Stimulated activated CD8-positive, alpha-beta memory T cell treated with anti-CD3 and anti-CD28 coated beads, Interleukin-7, amount 100 ng/mL, for 4 hours (primary cell): ENCODE results near the gene DIAPH2.

ENCODE experiments used
- DNase-seq, 2 donors: peaks; one replicate each; pipeline ENCODE4 v3.0.0-alpha.2; 2020; ENCODE audit warnings: low read depth in 2 of 2

Gene DIAPH2

GRCh38 chrX:97308171-97308570 lies 623.5 kb downstream of the DIAPH2 start:
- no peak for DNase-seq

DNA sequence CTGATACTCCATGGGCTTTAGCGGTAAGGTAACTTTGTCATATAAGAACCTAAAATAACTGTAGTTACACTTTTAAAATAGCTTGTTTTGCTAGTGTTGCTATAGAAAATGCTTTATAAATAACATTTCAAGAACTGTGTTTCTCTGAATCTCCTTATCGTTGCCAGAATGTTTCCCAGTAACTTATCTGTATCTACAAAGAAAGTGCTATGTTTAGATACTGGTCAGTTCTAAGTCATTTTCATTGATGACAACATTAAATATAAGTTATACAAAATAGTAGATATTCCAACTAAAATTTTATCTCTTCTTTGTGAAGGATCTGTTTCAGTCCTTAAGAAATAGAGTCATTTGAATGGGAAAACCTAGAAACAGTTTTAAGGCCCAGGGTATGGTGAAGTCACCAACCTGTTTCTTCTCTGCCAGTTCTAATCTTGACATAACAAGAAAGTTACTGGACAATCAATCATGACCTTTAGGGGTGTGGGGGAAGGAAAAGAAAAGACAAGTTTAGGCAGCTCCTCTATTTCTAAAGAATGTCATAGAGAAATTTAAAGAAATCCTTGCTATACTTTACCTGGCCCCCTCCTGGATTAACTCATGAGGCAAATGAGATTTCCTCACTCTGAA lies 625.0 kb downstream of the DIAPH2 start:
- DNase-seq: no peak

DNA sequence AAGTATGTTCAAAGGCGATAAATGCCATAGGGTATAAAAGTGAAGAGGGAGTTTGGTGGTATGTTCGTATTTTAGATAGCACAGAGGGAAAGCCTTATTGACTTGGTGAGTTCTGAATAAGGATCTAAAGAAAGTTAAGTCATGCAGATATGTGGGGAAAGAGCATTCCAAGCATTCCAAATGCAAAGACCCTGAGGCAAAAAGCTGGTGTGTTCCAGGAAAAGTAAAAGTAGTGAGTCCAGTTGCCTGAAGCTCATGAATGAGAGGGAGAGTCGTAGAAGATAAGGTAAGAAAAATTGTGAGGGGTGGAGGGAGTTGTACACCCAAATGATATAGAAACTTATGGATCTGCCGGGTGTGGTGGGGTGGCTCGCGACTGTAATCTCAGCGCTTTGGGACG lies 625.7 kb downstream of the DIAPH2 start:
- DNase-seq: no peak

GRCh38 chrX:97311066-97311778 lies 626.6 kb downstream of the DIAPH2 start:
- no peak for DNase-seq

DNA sequence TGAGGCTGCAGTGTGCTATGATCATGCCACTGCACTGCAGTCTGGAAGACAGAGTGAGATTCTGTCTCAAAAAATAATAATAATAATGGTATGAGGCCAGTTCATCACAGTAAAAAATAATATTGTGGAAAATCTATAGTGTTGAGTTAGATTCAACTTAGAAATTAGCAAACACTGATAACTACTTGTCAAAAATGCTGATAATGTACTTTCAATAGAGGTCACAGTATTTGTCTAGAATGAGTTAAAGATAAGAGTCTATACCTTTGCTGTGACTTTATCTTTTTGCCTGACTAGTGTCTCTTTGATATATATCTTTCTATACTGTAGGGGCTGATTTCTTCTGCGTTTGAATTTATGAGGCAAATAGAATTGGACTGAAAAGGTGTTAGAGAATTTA lies 629.7 kb downstream of the DIAPH2 start:
- no peak for DNase-seq

DNA sequence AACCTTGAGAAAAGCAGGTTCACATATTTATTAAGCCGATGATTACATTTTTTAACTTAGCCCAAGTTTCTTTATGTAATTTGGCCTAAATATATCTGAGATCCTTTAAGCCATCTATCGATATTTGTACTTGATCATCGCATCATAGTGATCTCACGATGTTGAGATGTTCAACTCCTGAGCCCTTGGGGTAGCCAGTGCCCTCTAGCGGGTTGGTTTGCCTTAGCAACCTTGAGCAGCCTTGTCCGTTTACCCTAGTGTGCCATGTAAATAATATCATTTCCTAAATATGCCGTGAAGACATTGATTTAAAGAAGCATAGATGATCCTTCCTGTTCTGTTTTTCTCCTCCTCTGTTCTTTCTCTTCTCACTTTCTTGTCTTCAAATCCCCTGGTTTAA lies 631.3 kb downstream of the DIAPH2 start:
- no peak for DNase-seq

GRCh38 chrX:97320305-97320704 lies 635.7 kb downstream of the DIAPH2 start:
- DNase-seq: no peak

DNA sequence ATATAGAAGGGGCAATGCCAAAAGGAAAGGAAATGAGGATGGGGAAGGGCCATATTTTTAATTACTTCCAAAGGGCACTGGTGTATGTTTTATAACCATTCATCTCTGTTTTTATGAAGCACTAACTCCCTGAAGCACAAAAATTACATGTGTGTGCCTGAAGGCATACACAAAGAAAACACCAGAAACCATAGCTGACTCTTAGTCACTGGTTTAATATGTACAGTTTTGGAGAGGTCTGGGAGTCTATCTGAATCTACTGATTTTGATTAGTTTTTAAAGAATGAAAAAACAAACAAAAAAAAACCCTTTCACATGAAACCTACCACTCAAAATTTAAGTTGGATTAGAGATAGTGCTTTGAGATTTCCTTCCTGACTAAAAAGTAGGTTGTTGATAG lies 637.8 kb downstream of the DIAPH2 start:
- DNase-seq: no peak

GRCh38 chrX:97326456-97326855 lies 641.8 kb downstream of the DIAPH2 start:
- no peak for DNase-seq

DNA sequence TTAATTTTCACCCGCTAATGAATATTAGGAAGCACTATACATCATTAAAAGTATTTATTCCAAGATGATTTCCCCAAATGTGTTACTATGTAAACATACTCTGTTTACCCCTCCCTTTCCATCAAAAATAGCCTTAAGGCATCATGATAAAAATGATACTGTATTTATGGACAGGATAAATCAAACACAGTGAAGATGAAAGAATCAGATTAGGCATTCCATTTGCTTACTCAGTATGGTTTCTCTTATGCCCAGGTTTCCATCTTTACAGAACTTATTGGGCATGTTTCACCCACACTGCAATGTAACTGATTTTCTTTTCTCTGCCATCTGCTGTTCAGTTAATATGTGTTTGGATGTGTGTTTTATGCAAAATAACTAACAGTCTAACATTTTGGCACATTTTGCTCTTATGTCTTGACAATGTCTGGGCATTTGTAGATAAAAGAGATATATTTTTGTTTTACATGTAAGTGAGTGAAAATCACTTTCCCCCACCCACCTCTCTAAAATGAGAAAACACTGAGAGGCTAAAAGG lies 644.3 kb downstream of the DIAPH2 start:
- no peak for DNase-seq

GRCh38 chrX:97330151-97330550 lies 645.5 kb downstream of the DIAPH2 start:
- no peak for DNase-seq

DNA sequence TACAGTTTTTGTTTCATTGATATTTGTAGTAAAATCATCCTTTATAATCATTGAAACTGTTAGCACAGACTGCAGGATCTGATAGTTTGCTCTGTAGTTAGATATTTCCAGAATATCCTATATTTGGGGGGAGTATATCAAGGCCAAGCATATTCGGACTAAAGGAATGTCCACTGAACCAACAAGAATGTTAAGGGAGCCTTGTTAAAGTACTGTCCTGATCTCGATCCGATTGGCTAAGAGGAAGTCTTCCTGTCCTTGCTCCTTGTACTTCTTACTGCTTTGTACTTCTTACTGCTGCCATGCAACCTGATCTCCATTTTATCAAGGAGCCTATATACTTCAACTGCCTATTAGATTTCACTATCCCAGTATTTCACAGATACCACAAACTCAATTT lies 648.3 kb downstream of the DIAPH2 start:
- no peak for DNase-seq

DNA sequence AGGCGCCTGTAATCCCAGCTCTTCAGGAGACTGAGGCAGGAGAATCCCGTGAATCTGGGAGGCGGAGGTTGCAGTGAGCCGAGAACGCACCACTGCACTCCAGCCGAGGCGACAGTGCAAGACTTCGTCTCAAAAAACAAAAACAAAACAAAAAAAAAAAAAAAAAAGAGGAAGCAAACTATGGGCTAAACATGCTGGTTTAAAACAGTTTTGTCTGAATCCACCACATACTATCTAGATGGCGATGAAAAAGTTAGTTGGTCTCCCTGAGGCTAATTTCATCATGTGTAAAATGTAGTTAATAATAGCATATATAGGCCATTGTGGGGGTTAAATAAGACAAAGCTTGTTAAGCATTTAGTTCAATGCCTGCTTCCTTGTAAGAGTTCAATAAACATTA lies 650.2 kb downstream of the DIAPH2 start:
- no peak for DNase-seq

GRCh38 chrX:97344724-97345123 lies 660.1 kb downstream of the DIAPH2 start:
- no peak for DNase-seq

DNA sequence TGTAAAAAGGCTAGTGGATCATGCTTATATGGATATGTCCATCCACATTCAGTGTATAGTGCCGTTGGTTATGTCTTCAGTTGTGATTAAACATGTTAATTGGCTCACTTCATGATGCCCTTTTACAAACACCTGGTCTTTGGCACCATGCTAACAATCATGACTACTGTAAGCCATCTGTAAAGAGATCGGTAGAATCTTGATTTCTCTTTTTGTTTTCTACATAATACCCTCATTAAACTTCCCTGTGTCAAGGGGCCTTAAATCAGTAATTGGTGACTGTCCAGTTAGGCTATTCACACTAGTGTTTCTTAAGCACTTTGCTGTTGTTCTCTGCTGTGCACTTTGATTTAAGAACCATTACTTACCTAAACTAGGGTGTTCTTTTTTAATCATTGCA lies 674.3 kb downstream of the DIAPH2 start:
- DNase-seq: no peak

GRCh38 chrX:97363843-97364242 lies 679.2 kb downstream of the DIAPH2 start:
- DNase-seq: no peak

GRCh38 chrX:97366237-97366636 lies 681.6 kb downstream of the DIAPH2 start:
- DNase-seq: no peak

GRCh38 chrX:97367125-97367524 lies 682.5 kb downstream of the DIAPH2 start:
- no peak for DNase-seq

GRCh38 chrX:97369947-97370346 lies 685.3 kb downstream of the DIAPH2 start:
- no peak for DNase-seq

- DNase-seq: no peak
These were observed 687.5 kb downstream of the DIAPH2 start for GRCh38 chrX:97372001-97372766.

DNA sequence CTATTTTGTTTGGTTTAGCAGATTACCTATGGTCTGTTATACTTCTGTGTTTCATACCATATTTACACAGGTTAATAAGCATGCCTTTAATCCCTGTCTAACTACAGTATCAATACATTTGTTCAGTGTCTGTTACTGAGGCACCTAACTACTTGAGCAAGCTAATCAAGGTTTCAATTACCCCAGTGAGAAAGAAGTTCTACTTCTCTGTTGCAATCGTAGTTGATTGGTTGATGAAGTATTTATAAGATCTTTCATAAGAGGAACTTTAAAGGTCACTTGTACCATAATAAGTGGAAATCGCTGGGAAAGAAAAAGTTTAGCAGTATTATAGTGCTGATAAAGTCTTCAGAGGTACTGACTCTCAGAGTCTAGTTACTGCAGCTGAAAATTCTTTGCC lies 689.6 kb downstream of the DIAPH2 start:
- no peak for DNase-seq

DNA sequence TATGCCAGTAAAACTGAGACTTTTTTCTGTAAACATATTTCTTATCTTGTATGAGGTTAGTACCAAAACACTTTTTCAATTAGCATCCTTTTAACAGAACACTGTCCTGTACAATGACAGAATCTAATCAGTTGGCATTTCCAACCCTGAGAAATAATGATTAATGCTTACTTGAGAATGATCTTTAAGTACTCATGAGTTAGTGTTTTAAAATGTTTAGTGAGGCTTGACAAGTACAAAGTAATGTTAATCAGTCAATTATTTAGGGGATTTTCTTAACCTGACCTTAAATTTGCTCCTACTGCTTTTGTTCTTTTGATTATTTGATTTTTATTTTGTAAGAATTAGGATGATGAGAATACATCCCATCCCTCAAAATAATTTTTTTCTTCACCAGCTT lies 695.6 kb downstream of the DIAPH2 start:
- DNase-seq: no peak

GRCh38 chrX:97384685-97385084 lies 700.0 kb downstream of the DIAPH2 start:
- no peak for DNase-seq
